SU-DHL-6 (cell line): ENCODE data around the gene NEB.
"Not testable (repeated sequence)": the region's sequence is repeated elsewhere in the genome, so short reads cannot be mapped to it uniquely, and the experiment has no call there.

Source experiments
- H2AFZ ChIP-seq: fragments of 200-600 bp; sonication (generic); 2 replicates; pipeline ENCODE4 v1.6.1; 2014; ENCODE audit warnings: low read depth, mild to moderate bottlenecking, moderate library complexity, mixed read lengths, antibody characterized with exemption, low read length; ENCODE audit not compliant: severe bottlenecking
- H3F3A ChIP-seq: fragments of 200-600 bp; shearing (Covaris generic); 2 replicates; pipeline ENCODE4 v1.6.0; 2016; ENCODE audit warnings: antibody characterized with exemption, mild to moderate bottlenecking; ENCODE audit not compliant: insufficient read depth
- H3K27ac ChIP-seq: fragments of 200-600 bp; sonication (generic); 2 replicates; pipeline ENCODE4 v1.5.1; 2016; ENCODE audit warnings: low read depth, mild to moderate bottlenecking, low read length, moderate library complexity, mixed read lengths
- H3K27me3 ChIP-seq: fragments of 200-600 bp; sonication (generic), shearing (Covaris generic); 2 replicates; pipeline ENCODE4 v1.6.0; 2014; ENCODE audit warnings: mild to moderate bottlenecking, low read length
- H3K36me3 ChIP-seq: fragments of 200-600 bp; sonication (generic); 2 replicates; pipeline ENCODE4 v1.6.1; 2014; ENCODE audit warnings: mild to moderate bottlenecking, low read length, mixed read lengths
- H3K4me2 ChIP-seq: fragments of 300-600, 200-600 bp; shearing (Covaris generic), sonication (generic); 2 replicates; pipeline ENCODE4 v1.6.0; 2014; ENCODE audit warnings: low read length, low read depth, mild to moderate bottlenecking; ENCODE audit not compliant: poor library complexity, severe bottlenecking
- H3K4me3 ChIP-seq: fragments of 200-600 bp; sonication (generic); 2 replicates; pipeline ENCODE4 v1.5.1; 2014; ENCODE audit warnings: antibody characterized with exemption, low read length, mild to moderate bottlenecking, mixed read lengths; ENCODE audit not compliant: insufficient read depth, poor library complexity, severe bottlenecking
- H3K79me2 ChIP-seq: fragments of 200-600 bp; sonication (generic); 2 replicates; pipeline ENCODE4 v1.6.1; 2014; ENCODE audit warnings: mild to moderate bottlenecking, low read length, moderate library complexity; ENCODE audit not compliant: insufficient read depth
- H3K9ac ChIP-seq: fragments of 200-600 bp; sonication (generic); 2 replicates; pipeline ENCODE4 v1.7.0; 2014; ENCODE audit warnings: mild to moderate bottlenecking, low read length
- H3K9me2 ChIP-seq: fragments of 200-600 bp; sonication (generic); replicated peaks from 2 replicates; pipeline ENCODE4 v1.6.1; 2014; ENCODE audit warnings: low read length; ENCODE audit not compliant: insufficient read depth
- H3K9me3 ChIP-seq: fragments of 200-600 bp; sonication (generic); 2 replicates; pipeline ENCODE4 v1.6.1; 2014; ENCODE audit warnings: low read length, mixed read lengths; ENCODE audit not compliant: insufficient read depth
- H4K20me1 ChIP-seq: fragments of 200-600 bp; sonication (generic); 2 replicates; pipeline ENCODE4 v1.6.1; 2014; ENCODE audit warnings: low read depth, mild to moderate bottlenecking, antibody characterized with exemption, low read length, moderate library complexity, mixed read lengths
- CTCF ChIP-seq: fragments of 200-600 bp; sonication (generic); IDR thresholded peaks from one replicate; pipeline ENCODE4 v1.5.1; 2017; ENCODE audit warnings: antibody characterized with exemption, mild to moderate bottlenecking, low read length, moderate library complexity; ENCODE audit not compliant: insufficient read depth, poor library complexity, severe bottlenecking
- EZH2phosphoT487 ChIP-seq: fragments of 200-600 bp; sonication (generic), shearing (Covaris generic); conservative IDR thresholded peaks from 2 replicates; pipeline ENCODE4 v1.6.1; 2018; ENCODE audit warnings: mild to moderate bottlenecking, antibody characterized with exemption, low read length, moderate library complexity, mixed read lengths

NEB gene

GRCh38 chr2:151644580-151644979 lies 89.7 kb downstream of the NEB start:
- Histone ChIP-seq H3K9me2 (no peaks in the 10 kb centered on the region), H3K4me3 (no peak overlapping the region), H3K36me3 (no peaks in the 10 kb centered on the region), H2AFZ (no peak overlapping the region), H3K27ac (no peak overlapping the region), H3K4me2 (no peak overlapping the region), H3K9ac (no peak overlapping the region), H4K20me1 (no peaks in the 10 kb centered on the region), H3K79me2 (no peaks in the 10 kb centered on the region), H3F3A (no peaks in the 10 kb centered on the region), H3K9me3 (no peaks in the 10 kb centered on the region), H3K27me3 (no peaks in the 10 kb centered on the region)
- no peak for TF ChIP-seq EZH2phosphoT487

- H3F3A ChIP-seq, H3K27ac ChIP-seq, H2AFZ ChIP-seq, H3K4me3 ChIP-seq, H4K20me1 ChIP-seq, H3K27me3 ChIP-seq, H3K79me2 ChIP-seq, H3K4me2 ChIP-seq, H3K9me3 ChIP-seq, H3K36me3 ChIP-seq, H3K9ac ChIP-seq, H3K9me2 ChIP-seq: not testable (repeated sequence)
These were observed 92.4 kb downstream of the NEB start for GRCh38 chr2:151641895-151642294.

- H3K27ac ChIP-seq: no peak overlapping the region
- H3K4me3 ChIP-seq: no peak overlapping the region
- H4K20me1 ChIP-seq: no peaks in the 10 kb centered on the region
- H3K9me2 ChIP-seq: no peaks in the 10 kb centered on the region
- no peak overlapping the region for H2AFZ ChIP-seq
- TF ChIP-seq EZH2phosphoT487 (no peak), CTCF (no peak)
- no peaks in the 10 kb centered on the region for H3K79me2 ChIP-seq
- no peaks in the 10 kb centered on the region for H3K36me3 ChIP-seq
- H3K9ac ChIP-seq: no peak overlapping the region
- no peaks in the 10 kb centered on the region for H3K27me3 ChIP-seq
- no peaks in the 10 kb centered on the region for H3K9me3 ChIP-seq
- H3K4me2 ChIP-seq: no peak overlapping the region
- no peaks in the 10 kb centered on the region for H3F3A ChIP-seq
These were observed 94.2 kb downstream of the NEB start for GRCh38 chr2:151640087-151640486.

- H3K79me2 ChIP-seq: no peaks in the 10 kb centered on the region
- H3K27ac ChIP-seq: no peak overlapping the region
- H3K4me2 ChIP-seq: no peak overlapping the region
These were observed 95.3 kb downstream of the NEB start for GRCh38 chr2:151638990-151639389.

More at GRCh38 chr2:151638990-151639389, 95.3 kb downstream of the NEB start:
- H3K9me3 ChIP-seq: no peaks in the 10 kb centered on the region
- H3K4me3 ChIP-seq: no peak overlapping the region
- H3F3A ChIP-seq: no peaks in the 10 kb centered on the region
- H3K9me2 ChIP-seq: no peaks in the 10 kb centered on the region
- no peak overlapping the region for H3K9ac ChIP-seq
- H2AFZ ChIP-seq: no peak overlapping the region
- TF ChIP-seq CTCF (no peak), EZH2phosphoT487 (no peak)
- H3K27me3 ChIP-seq: no peaks in the 10 kb centered on the region
- H3K36me3 ChIP-seq: no peaks in the 10 kb centered on the region
- H4K20me1 ChIP-seq: no peaks in the 10 kb centered on the region
